IPS-11a (cell line): ENCODE results near the gene CDH23.

Experiments used
- H3K4me3 ChIP-seq: one replicate; pipeline ENCODE4 v1.5.1; 2013; ENCODE audit warnings: low read depth, low read length, control low read depth

CDH23 gene

GRCh38 chr10:71777213-71777985 is 380.7 kb downstream of the CDH23 start:
- H3K4me3 ChIP-seq, result no peak overlapping the region

- H3K4me3 ChIP-seq, result no peak overlapping the region
These were observed 381.5 kb downstream of the CDH23 start for GRCh38 chr10:71778071-71778825.

GRCh38 chr10:71779641-71780040 is 382.9 kb downstream of the CDH23 start:
- no peak overlapping the region for H3K4me3 ChIP-seq

- H3K4me3 ChIP-seq, result no peak overlapping the region
These were observed 383.4 kb downstream of the CDH23 start for GRCh38 chr10:71780156-71780555.

- H3K4me3 ChIP-seq, result no peak overlapping the region
These were observed 384.0 kb downstream of the CDH23 start for GRCh38 chr10:71780719-71781118.

- no peak overlapping the region for H3K4me3 ChIP-seq
These were observed 385.6 kb downstream of the CDH23 start for GRCh38 chr10:71782221-71782916.

- no peak overlapping the region for H3K4me3 ChIP-seq
These were observed 386.3 kb downstream of the CDH23 start for GRCh38 chr10:71782917-71783490.

GRCh38 chr10:71783917-71784678 is 387.4 kb downstream of the CDH23 start:
- H3K4me3 ChIP-seq, result no peak overlapping the region

- H3K4me3 ChIP-seq, result no peak overlapping the region
These were observed 388.1 kb downstream of the CDH23 start for GRCh38 chr10:71784679-71785272.

- no peak overlapping the region for H3K4me3 ChIP-seq
These were observed 392.2 kb downstream of the CDH23 start for GRCh38 chr10:71788954-71789353.

- H3K4me3 ChIP-seq, result no peak overlapping the region
These were observed 393.2 kb downstream of the CDH23 start for GRCh38 chr10:71789871-71790270.

GRCh38 chr10:71790749-71791440 is 394.2 kb downstream of the CDH23 start:
- no peak overlapping the region for H3K4me3 ChIP-seq

GRCh38 chr10:71795248-71795647 is 398.5 kb downstream of the CDH23 start:
- no peak overlapping the region for H3K4me3 ChIP-seq

GRCh38 chr10:71796749-71797405 is 400.2 kb downstream of the CDH23 start:
- H3K4me3 ChIP-seq, result no peak overlapping the region

GRCh38 chr10:71797533-71798307 is 401.0 kb downstream of the CDH23 start:
- H3K4me3 ChIP-seq, result no peak overlapping the region

- no peak overlapping the region for H3K4me3 ChIP-seq
These were observed 401.5 kb downstream of the CDH23 start for GRCh38 chr10:71798308-71798624.

GRCh38 chr10:71799112-71799511 is 402.4 kb downstream of the CDH23 start:
- no peak overlapping the region for H3K4me3 ChIP-seq

GRCh38 chr10:71799608-71800453 is 403.1 kb downstream of the CDH23 start:
- no peak overlapping the region for H3K4me3 ChIP-seq
